Neuron (in vitro differentiated cells): Measurements from ENCODE around the gene FRMD1.

Source experiments
- H2AFZ ChIP-seq: one replicate; pipeline ENCODE4 v1.6.1; 2013; ENCODE audit warnings: low read depth, mild to moderate bottlenecking, inconsistent platforms, low read length, moderate library complexity
- H3K27me3 ChIP-seq: one replicate; pipeline ENCODE4 v1.6.1; 2013; ENCODE audit warnings: low read length; ENCODE audit not compliant: insufficient read depth
- H3K36me3 ChIP-seq: one replicate; pipeline ENCODE4 v1.6.1; 2013; ENCODE audit warnings: low read length; ENCODE audit not compliant: insufficient read depth
- H3K4me1 ChIP-seq: one replicate; pipeline ENCODE4 v1.6.1; 2013; ENCODE audit warnings: low read length; ENCODE audit not compliant: insufficient read depth
- H3K4me3 ChIP-seq: 2 replicates; pipeline ENCODE4 v1.5.1; 2013; ENCODE audit warnings: mild to moderate bottlenecking, low read length, moderate library complexity
- H3K9me3 ChIP-seq: one replicate; pipeline ENCODE4 v1.6.1; 2013; ENCODE audit warnings: low read length

The FRMD1 gene

GRCh38 chr6:168078943-168079405, at the start of gene FRMD1:
Gene FRMD1 (minus strand): TSS chr6:168079212. CDS start chr6:168079094, 118 bp downstream.
- Histone ChIP-seq H3K4me3 (no peak within 1 kb of the TSS), H2AFZ (no peak within 1 kb of the TSS), H3K4me1 (no peaks in the 10 kb centered on the region), H3K36me3 (no peaks in the 10 kb centered on the region), H3K27me3 (no peaks in the 10 kb centered on the region), H3K9me3 (no peaks in the 10 kb centered on the region)

GRCh38 chr6:168128006-168128630, 49.1 kb upstream of the FRMD1 start:
- Histone ChIP-seq H3K36me3 (no peaks in the 10 kb centered on the region), H3K27me3 (no peaks in the 10 kb centered on the region), H3K4me1 (no peaks in the 10 kb centered on the region), H2AFZ (no peak overlapping the region), H3K9me3 (no peaks in the 10 kb centered on the region), H3K4me3 (no peak overlapping the region)

DNA sequence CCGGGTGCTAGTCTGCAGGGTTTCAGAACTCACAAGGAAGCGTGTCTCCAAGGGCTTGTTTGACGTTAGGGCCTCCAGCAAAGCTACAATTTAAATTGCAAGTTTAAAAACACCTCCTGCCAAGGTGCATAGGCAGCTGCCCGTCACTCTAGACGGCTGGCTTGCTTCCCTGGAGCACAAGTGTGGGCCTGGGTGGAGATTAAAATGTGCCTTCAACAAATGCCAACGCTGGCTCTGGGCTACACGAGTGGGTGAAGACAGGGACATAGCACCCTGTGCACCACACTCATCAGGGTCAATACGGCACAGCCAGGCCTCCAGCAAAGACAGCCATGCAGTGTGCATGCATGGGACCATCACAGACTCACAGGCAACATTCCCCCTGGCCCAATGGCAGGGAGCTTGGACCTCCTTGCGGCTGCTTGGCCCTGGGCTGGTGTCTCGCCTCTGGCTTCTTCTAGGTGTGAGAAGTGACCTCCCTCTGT, 48.4 kb upstream of the FRMD1 start:
- H3K4me3 ChIP-seq: no peak overlapping the region
- H3K4me1 ChIP-seq: no peaks in the 10 kb centered on the region
- H3K36me3 ChIP-seq: no peaks in the 10 kb centered on the region

GRCh38 chr6:168126566-168127383, 47.8 kb upstream of the FRMD1 start:
- Histone ChIP-seq H3K36me3 (no peaks in the 10 kb centered on the region), H3K9me3 (no peaks in the 10 kb centered on the region), H3K4me1 (no peaks in the 10 kb centered on the region), H3K4me3 (no peak overlapping the region), H2AFZ (no peak overlapping the region), H3K27me3 (no peaks in the 10 kb centered on the region)

More for the DNA sequence above, 48.4 kb upstream of the FRMD1 start:
- no peak overlapping the region for H2AFZ ChIP-seq
- H3K9me3 ChIP-seq: no peaks in the 10 kb centered on the region
- H3K27me3 ChIP-seq: no peaks in the 10 kb centered on the region

DNA sequence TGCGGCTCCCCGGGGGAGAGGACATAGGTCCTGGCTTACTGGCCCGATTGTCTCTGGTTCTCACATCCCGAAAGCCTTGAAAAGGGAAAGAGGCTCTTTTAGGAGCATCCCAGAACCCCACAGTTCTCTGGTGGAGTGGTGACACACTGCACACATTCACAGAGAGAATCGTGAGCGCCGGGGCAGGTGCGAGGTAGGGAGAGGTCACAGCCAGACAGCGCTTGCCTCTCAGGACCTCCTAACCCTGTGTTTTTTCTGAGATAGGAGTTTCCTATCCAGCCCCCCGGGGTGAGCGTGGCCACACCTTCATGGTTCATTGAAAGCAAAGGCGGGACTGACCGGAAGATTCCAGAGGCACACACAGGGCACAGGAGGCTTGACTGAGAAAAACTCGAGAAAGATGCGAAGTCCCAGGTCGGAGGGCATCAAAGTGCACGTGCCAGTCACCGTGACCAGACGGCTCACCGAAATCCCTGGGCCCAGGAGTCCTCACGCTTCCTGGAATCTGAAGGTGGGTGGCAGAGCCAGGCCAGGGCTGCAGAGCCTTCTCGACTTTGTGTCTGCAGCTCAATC, 46.5 kb upstream of the FRMD1 start:
- H3K4me3 ChIP-seq: no peak overlapping the region

GRCh38 chr6:168124921-168125320, 45.9 kb upstream of the FRMD1 start:
- no peak overlapping the region for H3K4me3 ChIP-seq
- no peaks in the 10 kb centered on the region for H3K36me3 ChIP-seq
- H2AFZ ChIP-seq: no peak overlapping the region
- no peaks in the 10 kb centered on the region for H3K27me3 ChIP-seq
- H3K9me3 ChIP-seq: no peaks in the 10 kb centered on the region
- H3K4me1 ChIP-seq: no peaks in the 10 kb centered on the region

More for the DNA sequence above, 46.5 kb upstream of the FRMD1 start:
- Histone ChIP-seq H3K9me3 (no peaks in the 10 kb centered on the region), H3K36me3 (no peaks in the 10 kb centered on the region), H3K27me3 (no peaks in the 10 kb centered on the region), H3K4me1 (no peaks in the 10 kb centered on the region), H2AFZ (no peak overlapping the region)

DNA sequence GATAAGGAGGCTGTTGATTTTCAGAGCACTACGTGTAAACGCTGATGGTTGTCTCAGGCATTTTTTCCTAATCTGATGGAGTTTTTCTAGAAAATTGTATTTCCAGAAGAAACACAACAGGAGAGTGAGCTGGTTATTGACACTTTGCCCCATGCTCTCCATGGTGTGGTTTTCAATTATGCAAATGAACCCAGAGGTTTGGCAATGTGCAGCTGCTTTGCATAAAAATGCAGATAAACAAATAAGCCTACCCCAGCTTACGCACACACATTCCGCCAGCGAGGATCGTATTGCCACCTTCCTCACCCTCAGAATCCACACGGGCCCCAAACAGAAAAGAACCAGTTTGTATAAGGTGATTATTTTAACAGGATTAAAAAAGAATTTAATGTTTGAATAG, 45.1 kb upstream of the FRMD1 start:
- no peaks in the 10 kb centered on the region for H3K36me3 ChIP-seq
- no peak overlapping the region for H3K4me3 ChIP-seq
- H2AFZ ChIP-seq: no peak overlapping the region
- no peaks in the 10 kb centered on the region for H3K4me1 ChIP-seq
- no peaks in the 10 kb centered on the region for H3K9me3 ChIP-seq
- no peaks in the 10 kb centered on the region for H3K27me3 ChIP-seq

- no peak overlapping the region for H3K4me3 ChIP-seq
Observed at GRCh38 chr6:168123165-168123911, 44.3 kb upstream of the FRMD1 start.

GRCh38 chr6:168122521-168122920, 43.5 kb upstream of the FRMD1 start:
- Histone ChIP-seq H3K27me3 (no peaks in the 10 kb centered on the region), H3K4me1 (no peaks in the 10 kb centered on the region), H2AFZ (no peak overlapping the region), H3K4me3 (no peak overlapping the region), H3K36me3 (no peaks in the 10 kb centered on the region), H3K9me3 (no peaks in the 10 kb centered on the region)

More at GRCh38 chr6:168123165-168123911, 44.3 kb upstream of the FRMD1 start:
- Histone ChIP-seq H3K9me3 (no peaks in the 10 kb centered on the region), H3K27me3 (no peaks in the 10 kb centered on the region), H2AFZ (no peak overlapping the region), H3K4me1 (no peaks in the 10 kb centered on the region), H3K36me3 (no peaks in the 10 kb centered on the region)

DNA sequence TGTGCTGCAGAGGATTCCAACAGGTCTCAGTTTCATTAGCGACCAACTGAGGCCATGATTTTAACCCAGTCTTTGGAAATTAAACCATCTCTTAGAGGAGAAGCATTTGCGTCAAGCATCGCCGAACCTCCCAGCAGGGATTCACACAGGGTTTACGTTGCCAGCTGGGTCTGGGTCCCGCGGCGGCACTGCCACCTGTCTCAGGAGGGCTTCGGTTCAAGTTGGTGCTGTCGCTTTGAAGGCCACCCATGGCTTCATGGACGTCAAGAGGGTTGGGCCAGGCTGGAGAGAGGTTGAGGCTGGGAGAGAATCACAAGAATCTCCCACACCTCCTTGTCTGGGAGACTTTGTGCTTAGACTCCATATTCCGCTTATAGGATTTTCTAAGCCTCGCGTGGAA, 43.0 kb upstream of the FRMD1 start:
- H3K9me3 ChIP-seq: no peaks in the 10 kb centered on the region
- no peak overlapping the region for H2AFZ ChIP-seq
- H3K27me3 ChIP-seq: no peaks in the 10 kb centered on the region
- no peak overlapping the region for H3K4me3 ChIP-seq
- H3K4me1 ChIP-seq: no peaks in the 10 kb centered on the region
- no peaks in the 10 kb centered on the region for H3K36me3 ChIP-seq

DNA sequence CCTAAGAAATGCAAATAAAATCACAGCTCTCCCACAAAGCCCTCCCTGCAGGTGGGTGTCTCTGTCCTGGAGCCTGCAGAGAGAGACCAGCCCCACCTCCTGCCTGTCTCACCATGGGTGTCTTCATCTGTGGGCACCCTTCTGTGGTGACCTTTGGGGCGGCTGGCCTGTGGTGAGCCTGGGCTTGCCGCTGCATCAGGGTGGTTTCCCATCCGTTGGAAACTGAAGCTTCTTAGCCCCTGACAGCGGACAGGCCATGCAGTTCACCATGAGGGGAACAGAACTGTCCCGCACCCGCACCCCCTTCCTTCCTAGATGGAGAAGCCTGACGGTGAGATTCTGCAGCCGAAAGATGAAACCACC, 42.3 kb upstream of the FRMD1 start:
- no peaks in the 10 kb centered on the region for H3K27me3 ChIP-seq
- no peaks in the 10 kb centered on the region for H3K9me3 ChIP-seq
- H3K4me3 ChIP-seq: no peak overlapping the region
- H2AFZ ChIP-seq: no peak overlapping the region
- H3K36me3 ChIP-seq: no peaks in the 10 kb centered on the region
- H3K4me1 ChIP-seq: no peaks in the 10 kb centered on the region

- H2AFZ ChIP-seq: no peak overlapping the region
- no peaks in the 10 kb centered on the region for H3K4me1 ChIP-seq
- no peaks in the 10 kb centered on the region for H3K9me3 ChIP-seq
- H3K36me3 ChIP-seq: no peaks in the 10 kb centered on the region
- no peaks in the 10 kb centered on the region for H3K27me3 ChIP-seq
- no peak overlapping the region for H3K4me3 ChIP-seq
Observed at GRCh38 chr6:168120390-168121302, 41.6 kb upstream of the FRMD1 start.
